Hematopoietic multipotent progenitor cell (in vitro differentiated cells): ENCODE results near the gene GMPPB. TPM values are rescaled to one million over a fixed set of nuclear protein-coding genes. Genes with fewer than 3 reads are reported as not detected.

Experiments used
- DNase-seq, 3 donors: peaks; one replicate each; pipeline ENCODE4 v3.0.0-alpha.2; 2011 to 2015; ENCODE audit warnings: low read depth in 2 of 3, low spot score in 2 of 3
- small RNA-seq: library from RNA; depleted of rRNA; stranded (forward); fragments of <200 nt; gene quantifications from one replicate; pipeline ENCODE3, GENCODE V24; 2012
- total RNA-seq: library from RNA; depleted of rRNA; stranded (reverse); fragments of >200 nt; gene quantifications from one replicate; pipeline ENCODE4 v1.2.3, GENCODE V29; 2012

The GMPPB gene
- total RNA-seq, 1 donor: 24.0 TPM

GRCh38 chr3:49673715-49674496 lies 49.8 kb downstream of the GMPPB start, which contains the start of gene APEH:
APEH (plus strand) TSS chr3:49674351; CDS start chr3:49674402, 51 bp downstream.
- peak; percentile 90 to 98 (median 98) for DNase-seq

GRCh38 chr3:49673121-49673714 lies 50.5 kb downstream of the GMPPB start:
- no peak for DNase-seq

GRCh38 chr3:49671291-49672288 lies 52.2 kb downstream of the GMPPB start:
- peak; percentile 52 to 74 (median 67) for DNase-seq

DNA sequence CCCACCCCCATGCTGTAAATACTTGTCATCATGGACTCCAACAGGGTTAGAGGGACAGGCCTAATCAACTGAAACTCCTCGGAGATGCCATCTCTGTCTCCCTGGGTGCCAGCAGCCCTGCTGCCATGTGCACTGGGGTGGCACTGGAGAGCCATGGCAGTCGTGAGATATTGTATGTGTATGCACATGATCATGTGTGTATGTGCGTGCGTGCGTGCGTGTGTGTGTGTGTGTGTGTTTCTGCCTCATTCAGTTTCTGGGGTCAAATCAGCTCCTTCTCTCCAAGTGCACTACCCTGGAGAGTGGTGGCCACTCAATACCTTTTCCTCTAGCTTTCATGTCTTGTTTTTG lies 52.8 kb downstream of the GMPPB start:
- no peak for DNase-seq

Small RNA genes lying within 50 kb of the gene (small RNA-seq; reads per million reads assigned to genes)
- gene AMIGO3 (not detected), gene COX6CP14 (not detected)

Other genes with a start within 250 kb of the GMPPB start
- gene BSN, start 169.5 kb downstream of the GMPPB start, total RNA-seq: 0.27 TPM
- gene APEH, start 49.6 kb downstream of the GMPPB start, total RNA-seq: 191 TPM
- 6.7 TPM for gene MST1, start 34.5 kb downstream of the GMPPB start, total RNA-seq
- 37.4 TPM for gene RNF123, start 34.4 kb downstream of the GMPPB start, total RNA-seq
- gene AMIGO3, start 4.3 kb downstream of the GMPPB start, total RNA-seq: 17.5 TPM
- 82.4 TPM for gene IP6K1, start 62.6 kb upstream of the GMPPB start, total RNA-seq
- 0.27 TPM for gene CDHR4, start 75.9 kb upstream of the GMPPB start, total RNA-seq
- gene INKA1, start 79.3 kb upstream of the GMPPB start, total RNA-seq: 78.4 TPM
- 341 TPM for gene UBA7, start 90.0 kb upstream of the GMPPB start, total RNA-seq
- 2.7 TPM for gene TRAIP, start 132.6 kb upstream of the GMPPB start, total RNA-seq
- 1.3 TPM for gene CAMKV, start 146.0 kb upstream of the GMPPB start, total RNA-seq
- gene MST1R, start 179.9 kb upstream of the GMPPB start, total RNA-seq: 1.1 TPM
- 13.5 TPM for gene MON1A, start 205.9 kb upstream of the GMPPB start, total RNA-seq
- gene RBM6, start 216.2 kb upstream of the GMPPB start, total RNA-seq: 23.4 TPM